ENCODE measurements around the gene LEUTX.
"Not testable (repeated sequence)": the region's sequence is repeated elsewhere in the genome, so short reads cannot be mapped to it uniquely, and the experiment has no call there.

Gene LEUTX

GRCh38 chr19:39788244-39788643, 9.6 kb downstream of the LEUTX start:
- no peak for DNase-seq

GRCh38 chr19:39792999-39793546, 14.4 kb downstream of the LEUTX start:
- peak; percentile 32 for DNase-seq

- DNase-seq: no peak
Observed at GRCh38 chr19:39795001-39795400, 16.3 kb downstream of the LEUTX start.

GRCh38 chr19:39796000-39796498, 17.4 kb downstream of the LEUTX start:
- DNase-seq: no peak

DNA sequence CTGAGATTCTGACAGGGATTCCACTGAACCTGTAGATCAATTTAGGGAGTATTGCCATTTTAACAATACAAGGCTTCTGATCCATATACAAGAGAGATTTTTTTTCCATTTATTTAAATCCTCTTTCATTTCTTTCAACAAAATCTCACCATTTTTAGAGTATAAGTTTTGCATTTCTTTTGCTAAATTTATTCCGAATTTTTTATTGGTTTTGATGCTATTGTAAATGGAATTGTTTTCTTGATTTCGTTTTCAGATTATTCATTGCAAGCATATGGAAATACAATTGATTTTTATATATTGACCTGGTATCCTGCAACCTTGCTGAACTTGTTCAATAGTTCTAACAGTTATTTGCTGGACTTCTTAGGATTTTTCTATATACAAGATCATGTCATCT, 18.4 kb downstream of the LEUTX start:
- no peak for DNase-seq

- no peak for DNase-seq
Observed at GRCh38 chr19:39802958-39803357, 24.3 kb downstream of the LEUTX start.

DNA sequence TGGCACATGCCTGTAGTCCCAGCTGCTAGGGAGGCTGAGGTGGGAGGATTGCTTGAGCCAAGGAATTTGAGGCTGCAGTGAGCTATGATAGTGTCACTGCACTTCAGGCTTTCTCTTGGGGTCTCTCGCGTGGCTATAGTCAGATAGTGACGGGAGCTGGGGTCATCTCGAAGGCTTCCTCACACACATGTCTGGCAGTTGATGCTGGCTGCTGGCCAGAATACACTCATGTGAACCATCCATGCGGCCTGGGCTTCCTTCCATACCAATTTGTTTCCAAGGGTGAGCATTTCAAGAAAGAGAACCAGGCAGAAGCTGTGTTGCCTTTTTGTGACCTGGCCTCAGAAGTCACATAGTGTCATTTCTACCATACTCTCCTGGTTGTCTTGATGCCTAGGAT, 26.4 kb downstream of the LEUTX start:
- no peak for DNase-seq

DNA sequence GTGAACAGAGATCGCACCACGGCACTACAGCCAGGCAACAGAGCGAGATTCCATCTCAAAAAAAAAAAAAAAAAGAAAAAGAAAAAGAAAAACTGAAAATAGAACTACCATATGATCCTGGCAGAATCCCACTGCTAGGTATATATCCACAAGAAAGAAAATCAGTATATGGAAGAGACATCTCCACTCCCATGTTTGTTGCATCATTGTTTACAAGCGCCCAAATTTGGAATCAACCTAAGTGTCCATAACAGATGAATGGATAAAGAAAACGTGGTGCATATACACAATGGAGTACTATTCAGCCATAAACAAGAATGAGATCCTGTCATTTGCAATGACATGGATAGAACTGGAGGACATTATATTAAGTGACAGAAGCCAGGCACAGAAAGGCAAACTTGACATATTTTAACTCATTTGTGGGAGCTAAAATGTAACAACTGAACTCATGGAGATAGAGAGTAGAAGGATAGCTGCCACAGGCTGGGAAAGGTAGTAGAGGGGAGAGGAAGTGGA, 29.3 kb downstream of the LEUTX start:
- no peak for DNase-seq

DNA sequence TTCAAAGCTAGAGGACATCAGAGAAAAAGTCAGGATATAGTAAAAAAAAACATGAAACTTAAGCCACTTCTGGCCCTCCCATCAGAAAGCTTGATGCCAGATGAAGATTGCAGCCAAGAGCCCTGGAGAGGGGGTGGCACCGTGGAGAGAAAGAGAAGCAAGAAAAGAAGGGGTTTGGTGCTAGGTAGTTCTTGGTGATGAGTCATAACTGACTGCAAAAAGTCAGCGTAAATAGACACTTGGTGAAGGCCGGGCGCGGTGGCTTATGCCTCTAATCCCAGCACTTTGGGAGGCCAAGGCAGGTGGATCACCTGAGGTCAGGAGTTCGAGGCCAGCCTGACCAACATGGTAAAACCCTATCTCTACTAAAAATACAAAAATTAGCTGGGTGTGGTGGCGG, 30.0 kb downstream of the LEUTX start:
- DNase-seq: not testable (repeated sequence)

DNA sequence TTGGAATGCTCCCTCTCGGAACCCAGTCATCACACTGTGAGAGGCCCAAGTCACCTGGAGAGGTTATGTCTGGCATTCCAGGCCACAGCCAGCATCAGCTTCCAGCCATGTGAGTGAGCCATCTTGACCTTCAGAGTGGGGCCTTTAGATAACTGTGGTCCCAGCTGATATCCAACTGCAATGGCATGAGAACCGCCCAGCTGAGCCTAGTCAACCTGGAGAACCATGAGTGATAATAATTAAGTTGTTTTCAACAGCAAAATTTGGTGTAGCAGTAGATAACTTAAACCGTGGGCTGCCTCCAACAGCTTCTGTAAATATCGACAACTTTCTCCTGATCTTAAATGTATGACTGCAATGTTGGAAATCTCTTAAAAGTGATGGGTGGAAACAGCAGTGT, 30.7 kb downstream of the LEUTX start:
- no peak for DNase-seq

DNA sequence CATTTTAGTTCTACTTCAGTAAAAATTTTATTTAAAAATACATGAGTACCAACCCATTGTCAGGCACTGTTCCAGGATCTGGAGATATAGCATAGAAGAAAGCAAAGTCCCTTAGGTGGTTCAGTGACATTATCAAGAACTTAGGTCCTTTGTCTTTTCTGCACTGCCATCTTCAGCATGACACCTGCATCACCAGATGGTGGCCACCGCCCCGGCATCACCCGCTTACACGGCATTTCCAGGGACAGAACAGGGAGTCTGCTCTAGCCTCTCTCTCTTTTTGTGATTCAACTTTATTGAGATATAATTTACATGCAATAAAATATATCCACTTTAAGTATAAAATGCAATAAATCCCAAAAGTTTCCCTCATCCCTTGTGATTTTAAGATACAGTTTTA, 31.8 kb downstream of the LEUTX start:
- no peak for DNase-seq

DNA sequence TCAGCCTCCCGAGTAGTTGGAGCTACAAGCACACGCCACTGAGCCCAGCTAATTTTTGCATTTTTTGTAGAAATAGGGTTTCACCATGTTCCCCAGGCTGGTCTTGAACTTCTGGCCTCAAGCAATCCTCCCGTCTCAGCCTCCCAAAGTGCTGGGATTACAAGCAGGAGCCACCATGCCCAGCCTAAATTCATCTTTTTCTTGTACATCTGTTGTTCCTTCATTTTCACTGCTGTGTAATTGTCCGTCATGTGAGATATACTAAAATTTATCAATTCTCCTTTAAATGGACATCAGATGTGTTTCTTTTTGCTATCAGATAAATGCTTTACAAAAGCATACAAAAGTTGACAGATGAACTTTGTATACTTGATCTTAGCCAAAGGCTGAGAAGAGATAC, 32.4 kb downstream of the LEUTX start:
- no peak for DNase-seq

- no peak for DNase-seq
Observed at GRCh38 chr19:39813264-39813993, 34.8 kb downstream of the LEUTX start.

GRCh38 chr19:39814111-39814510, 35.5 kb downstream of the LEUTX start:
- not testable (repeated sequence) for DNase-seq

GRCh38 chr19:39814595-39814994, 35.9 kb downstream of the LEUTX start:
- DNase-seq: no peak

GRCh38 chr19:39816287-39817048, 37.8 kb downstream of the LEUTX start:
- no peak for DNase-seq

DNA sequence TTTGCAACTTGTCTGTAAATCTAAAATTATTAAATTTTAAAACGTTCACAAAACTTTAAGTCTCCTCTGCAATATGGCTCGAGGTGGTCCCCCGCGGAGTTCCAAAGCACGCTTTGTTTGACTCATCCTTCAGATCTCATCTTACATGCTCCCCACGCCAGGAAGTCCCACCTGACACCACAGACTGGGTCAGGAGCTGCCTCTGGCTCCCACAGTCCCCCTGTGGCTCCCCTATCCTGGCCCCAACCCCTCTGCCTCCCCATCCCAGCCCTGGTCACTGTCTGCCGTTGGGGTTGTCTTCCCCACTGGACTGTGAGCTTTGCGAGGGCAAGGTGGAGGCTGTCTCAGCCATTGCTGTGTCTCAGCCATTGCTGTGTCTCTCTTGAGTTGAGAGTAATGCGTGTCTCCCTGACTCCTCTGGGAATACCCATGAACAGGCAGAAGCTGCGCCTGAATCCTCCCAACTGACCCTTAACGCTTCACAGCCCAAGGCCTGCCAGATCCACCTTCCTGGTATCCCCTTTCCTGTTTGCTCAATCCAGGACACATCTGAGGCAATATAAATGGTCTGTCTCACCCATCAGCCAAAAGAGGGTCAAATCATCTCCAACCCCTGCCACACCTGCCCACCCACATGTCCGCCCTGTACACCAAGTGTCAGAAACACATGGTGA, 39.4 kb downstream of the LEUTX start:
- no peak for DNase-seq

DNA sequence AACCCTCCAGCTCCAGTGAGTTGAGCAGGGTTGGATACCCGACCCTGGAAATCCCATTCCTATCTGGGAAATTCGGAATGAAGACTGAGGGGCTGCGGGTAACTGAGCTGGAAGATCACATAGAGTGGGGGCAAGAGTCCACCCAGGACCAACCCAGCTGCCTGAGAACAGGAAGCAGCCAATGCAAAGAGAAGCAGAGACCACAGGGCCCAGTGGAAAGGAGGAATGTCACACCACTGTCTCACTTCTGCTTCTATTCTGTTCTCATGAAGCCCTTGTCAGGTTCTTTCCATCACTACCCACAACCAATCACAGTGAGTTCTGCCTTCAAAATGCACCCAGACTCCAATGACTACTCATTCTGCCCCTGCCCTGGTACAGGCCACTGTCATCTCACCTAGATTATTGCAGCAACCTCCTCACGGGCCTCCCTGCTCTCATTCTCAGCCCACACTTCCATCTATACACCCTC, 40.0 kb downstream of the LEUTX start:
- DNase-seq: no peak

- no peak for DNase-seq
Observed at GRCh38 chr19:39819786-39820185, 41.1 kb downstream of the LEUTX start.

- no peak for DNase-seq
Observed at GRCh38 chr19:39820696-39821095, 42.0 kb downstream of the LEUTX start.

GRCh38 chr19:39823686-39824085, 45.0 kb downstream of the LEUTX start:
- no peak for DNase-seq

GRCh38 chr19:39824143-39825092, 45.8 kb downstream of the LEUTX start:
- peak; percentile 97 for DNase-seq

All from DMS79 (cell line).